ENCODE measurements around the gene ADGRD2.

ADGRD2 gene

GRCh38 chr9:124469011-124469832 is 19.0 kb downstream of the ADGRD2 start:
- Histone ChIP-seq H3K9me3 (ENCODE audit: control insufficient read depth, low read length) (no peaks in the 10 kb centered on the region), H3K36me3 (ENCODE audit: control insufficient read depth, insufficient read depth, low read length) (no peaks in the 10 kb centered on the region), H3K4me1 (ENCODE audit: control insufficient read depth, insufficient read depth, low read length, poor library complexity, severe bottlenecking) (no peaks in the 10 kb centered on the region), H3K4me3 (ENCODE audit: insufficient read depth, low read depth, low read length, poor library complexity, severe bottlenecking) (no peak overlapping the region), H3K27ac (ENCODE audit: insufficient read depth, low read length, poor library complexity, severe bottlenecking) (no peak overlapping the region), H3K27me3 (replicated peaks; ENCODE audit: control insufficient read depth, insufficient read depth, low read length, poor library complexity, severe bottlenecking) (no peaks in the 10 kb centered on the region)
- no peak for DNase-seq

GRCh38 chr9:124470306-124470705 is 20.1 kb downstream of the ADGRD2 start:
- no peaks in the 10 kb centered on the region for H3K4me1 ChIP-seq (ENCODE audit: control insufficient read depth, insufficient read depth, low read length, poor library complexity, severe bottlenecking)
- no peaks in the 10 kb centered on the region for H3K27me3 ChIP-seq (replicated peaks; ENCODE audit: control insufficient read depth, insufficient read depth, low read length, poor library complexity, severe bottlenecking)

GRCh38 chr9:124470726-124471125 is 20.5 kb downstream of the ADGRD2 start:
- Histone ChIP-seq H3K4me3 (ENCODE audit: insufficient read depth, low read depth, low read length, poor library complexity, severe bottlenecking) (no peak overlapping the region), H3K9me3 (ENCODE audit: control insufficient read depth, low read length) (no peaks in the 10 kb centered on the region), H3K27me3 (replicated peaks; ENCODE audit: control insufficient read depth, insufficient read depth, low read length, poor library complexity, severe bottlenecking) (no peaks in the 10 kb centered on the region), H3K27ac (ENCODE audit: insufficient read depth, low read length, poor library complexity, severe bottlenecking) (no peak overlapping the region), H3K36me3 (ENCODE audit: control insufficient read depth, insufficient read depth, low read length) (no peaks in the 10 kb centered on the region), H3K4me1 (ENCODE audit: control insufficient read depth, insufficient read depth, low read length, poor library complexity, severe bottlenecking) (no peaks in the 10 kb centered on the region)
- DNase-seq = no peak

More at GRCh38 chr9:124470306-124470705, 20.1 kb downstream of the ADGRD2 start:
- H3K36me3 ChIP-seq (ENCODE audit: control insufficient read depth, insufficient read depth, low read length) = no peaks in the 10 kb centered on the region
- H3K4me3 ChIP-seq (ENCODE audit: insufficient read depth, low read depth, low read length, poor library complexity, severe bottlenecking) = no peak overlapping the region
- no peak for DNase-seq
- no peaks in the 10 kb centered on the region for H3K9me3 ChIP-seq (ENCODE audit: control insufficient read depth, low read length)
- no peak overlapping the region for H3K27ac ChIP-seq (ENCODE audit: insufficient read depth, low read length, poor library complexity, severe bottlenecking)

- Histone ChIP-seq H3K27ac (ENCODE audit: insufficient read depth, low read length, poor library complexity, severe bottlenecking) (no peak overlapping the region), H3K4me3 (ENCODE audit: insufficient read depth, low read depth, low read length, poor library complexity, severe bottlenecking) (no peak overlapping the region), H3K27me3 (replicated peaks; ENCODE audit: control insufficient read depth, insufficient read depth, low read length, poor library complexity, severe bottlenecking) (peaks cover 5% of the 10 kb centered on the region), H3K9me3 (ENCODE audit: control insufficient read depth, low read length) (no peaks in the 10 kb centered on the region), H3K36me3 (ENCODE audit: control insufficient read depth, insufficient read depth, low read length) (no peaks in the 10 kb centered on the region), H3K4me1 (ENCODE audit: control insufficient read depth, insufficient read depth, low read length, poor library complexity, severe bottlenecking) (no peaks in the 10 kb centered on the region)
- no peak for DNase-seq
Measured at GRCh38 chr9:124471761-124472160, 21.5 kb downstream of the ADGRD2 start.

- no peak for DNase-seq
Measured at GRCh38 chr9:124472770-124473169, 22.5 kb downstream of the ADGRD2 start.

GRCh38 chr9:124473310-124473709 is 23.1 kb downstream of the ADGRD2 start:
- Histone ChIP-seq H3K4me1 (ENCODE audit: control insufficient read depth, insufficient read depth, low read length, poor library complexity, severe bottlenecking) (no peaks in the 10 kb centered on the region), H3K27ac (ENCODE audit: insufficient read depth, low read length, poor library complexity, severe bottlenecking) (no peak overlapping the region), H3K9me3 (ENCODE audit: control insufficient read depth, low read length) (no peaks in the 10 kb centered on the region), H3K27me3 (replicated peaks; ENCODE audit: control insufficient read depth, insufficient read depth, low read length, poor library complexity, severe bottlenecking) (peaks cover 8% of the 10 kb centered on the region), H3K4me3 (ENCODE audit: insufficient read depth, low read depth, low read length, poor library complexity, severe bottlenecking) (no peak overlapping the region), H3K36me3 (ENCODE audit: control insufficient read depth, insufficient read depth, low read length) (no peaks in the 10 kb centered on the region)
- DNase-seq = no peak

More at GRCh38 chr9:124472770-124473169, 22.5 kb downstream of the ADGRD2 start:
- Histone ChIP-seq H3K4me3 (ENCODE audit: insufficient read depth, low read depth, low read length, poor library complexity, severe bottlenecking) (no peak overlapping the region), H3K4me1 (ENCODE audit: control insufficient read depth, insufficient read depth, low read length, poor library complexity, severe bottlenecking) (no peaks in the 10 kb centered on the region), H3K36me3 (ENCODE audit: control insufficient read depth, insufficient read depth, low read length) (no peaks in the 10 kb centered on the region), H3K27me3 (replicated peaks; ENCODE audit: control insufficient read depth, insufficient read depth, low read length, poor library complexity, severe bottlenecking) (peaks cover 7% of the 10 kb centered on the region), H3K9me3 (ENCODE audit: control insufficient read depth, low read length) (no peaks in the 10 kb centered on the region), H3K27ac (ENCODE audit: insufficient read depth, low read length, poor library complexity, severe bottlenecking) (no peak overlapping the region)

- H3K27ac ChIP-seq (ENCODE audit: insufficient read depth, low read length, poor library complexity, severe bottlenecking) = no peak overlapping the region
- H3K36me3 ChIP-seq (ENCODE audit: control insufficient read depth, insufficient read depth, low read length) = no peaks in the 10 kb centered on the region
Measured at GRCh38 chr9:124474151-124474550, 23.9 kb downstream of the ADGRD2 start.

GRCh38 chr9:124475158-124475867 is 25.1 kb downstream of the ADGRD2 start:
- H3K27ac ChIP-seq (ENCODE audit: insufficient read depth, low read length, poor library complexity, severe bottlenecking) = no peak overlapping the region
- no peaks in the 10 kb centered on the region for H3K36me3 ChIP-seq (ENCODE audit: control insufficient read depth, insufficient read depth, low read length)
- no peak overlapping the region for H3K4me3 ChIP-seq (ENCODE audit: insufficient read depth, low read depth, low read length, poor library complexity, severe bottlenecking)
- H3K27me3 ChIP-seq (replicated peaks; ENCODE audit: control insufficient read depth, insufficient read depth, low read length, poor library complexity, severe bottlenecking) = peaks cover 13% of the 10 kb centered on the region
- no peaks in the 10 kb centered on the region for H3K4me1 ChIP-seq (ENCODE audit: control insufficient read depth, insufficient read depth, low read length, poor library complexity, severe bottlenecking)
- DNase-seq = no peak
- no peaks in the 10 kb centered on the region for H3K9me3 ChIP-seq (ENCODE audit: control insufficient read depth, low read length)

More at GRCh38 chr9:124474151-124474550, 23.9 kb downstream of the ADGRD2 start:
- H3K4me3 ChIP-seq (ENCODE audit: insufficient read depth, low read depth, low read length, poor library complexity, severe bottlenecking) = no peak overlapping the region
- DNase-seq = no peak
- H3K9me3 ChIP-seq (ENCODE audit: control insufficient read depth, low read length) = no peaks in the 10 kb centered on the region
- H3K27me3 ChIP-seq (replicated peaks; ENCODE audit: control insufficient read depth, insufficient read depth, low read length, poor library complexity, severe bottlenecking) = peaks cover 13% of the 10 kb centered on the region
- H3K4me1 ChIP-seq (ENCODE audit: control insufficient read depth, insufficient read depth, low read length, poor library complexity, severe bottlenecking) = no peaks in the 10 kb centered on the region

- Histone ChIP-seq H3K27me3 (replicated peaks; ENCODE audit: control insufficient read depth, insufficient read depth, low read length, poor library complexity, severe bottlenecking) (peaks cover 13% of the 10 kb centered on the region), H3K36me3 (ENCODE audit: control insufficient read depth, insufficient read depth, low read length) (no peaks in the 10 kb centered on the region), H3K9me3 (ENCODE audit: control insufficient read depth, low read length) (no peaks in the 10 kb centered on the region), H3K4me3 (ENCODE audit: insufficient read depth, low read depth, low read length, poor library complexity, severe bottlenecking) (no peak overlapping the region), H3K4me1 (ENCODE audit: control insufficient read depth, insufficient read depth, low read length, poor library complexity, severe bottlenecking) (no peaks in the 10 kb centered on the region), H3K27ac (ENCODE audit: insufficient read depth, low read length, poor library complexity, severe bottlenecking) (no peak overlapping the region)
- no peak for DNase-seq
Measured at GRCh38 chr9:124475868-124476690, 25.8 kb downstream of the ADGRD2 start.
